Activated T-cell treated with anti-CD3 and anti-CD28 coated beads, Interleukin-2, amount 50 U/mL, for 24 hours (primary cell): ENCODE measurements around the gene SH2D3A.
A peak's percentile ranks its signal among the peaks of the same experiment; 100 is the strongest.

ENCODE experiments used
- DNase-seq: peaks from one replicate; pipeline ENCODE4 v3.0.0-alpha.2; 2020
- H3K27ac Mint-ChIP-seq: 2 replicates; pipeline ENCODE4 v1.8.0; 2020; ENCODE audit warnings: mild to moderate bottlenecking, mixed read lengths
- H3K27me3 Mint-ChIP-seq: 2 replicates; pipeline ENCODE4 v1.8.0; 2020; ENCODE audit warnings: mixed read lengths
- H3K36me3 Mint-ChIP-seq: 2 replicates; pipeline ENCODE4 v1.8.0; 2020; ENCODE audit warnings: low read depth, mixed read lengths
- H3K4me1 Mint-ChIP-seq: 2 replicates; pipeline ENCODE4 v1.8.0; 2020; ENCODE audit warnings: low read depth, mixed read lengths
- H3K4me3 Mint-ChIP-seq: 2 replicates; pipeline ENCODE4 v1.8.0; 2020; ENCODE audit warnings: mild to moderate bottlenecking, moderate library complexity, mixed read lengths
- H3K9me3 Mint-ChIP-seq: 2 replicates; pipeline ENCODE4 v1.8.0; 2020; ENCODE audit warnings: mixed read lengths

SH2D3A gene

DNA sequence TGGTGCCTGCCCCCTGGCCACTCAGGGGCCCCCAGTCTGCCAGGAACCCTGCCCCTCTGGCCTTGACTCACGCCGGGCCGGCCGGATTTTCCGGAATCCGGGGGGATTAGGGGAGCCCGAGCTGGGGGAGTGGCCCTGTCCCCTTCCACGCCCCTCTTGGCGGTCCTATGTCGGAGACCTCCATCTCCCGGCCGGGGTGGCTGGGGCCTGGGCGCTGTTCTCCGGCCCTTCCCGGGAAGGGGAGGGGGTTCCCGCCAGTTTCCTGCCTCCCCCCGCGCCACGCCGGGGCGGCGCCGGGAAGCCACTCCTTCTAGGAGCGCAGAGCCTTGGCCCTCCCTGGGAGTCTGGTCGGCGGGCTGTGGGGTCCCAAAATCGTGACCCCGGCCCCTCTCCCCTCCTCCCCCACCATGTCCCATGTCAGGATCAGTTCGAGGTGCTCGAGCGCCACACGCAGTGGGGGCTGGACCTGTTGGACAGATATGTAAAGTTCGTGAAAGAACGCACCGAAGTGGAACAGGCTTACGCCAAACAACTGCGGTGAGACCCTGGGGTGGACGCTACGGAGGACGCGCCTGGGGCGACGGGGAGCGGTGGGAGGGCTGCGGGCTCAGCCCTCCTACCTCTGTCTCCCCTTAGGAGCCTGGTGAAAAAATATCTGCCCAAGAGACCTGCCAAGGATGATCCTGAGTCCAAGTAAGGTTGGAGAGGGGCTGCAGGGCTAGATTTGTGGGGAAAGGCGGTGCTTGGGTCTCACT lies 26.5 kb downstream of the SH2D3A start:
- H3K36me3 Mint-ChIP-seq: peaks cover 63% of the 10 kb centered on the region
- H3K27me3 Mint-ChIP-seq: no peaks in the 10 kb centered on the region
- H3K27ac Mint-ChIP-seq: peak overlapping the region; percentile 64
- peak; percentile 52 for DNase-seq
- peaks cover 36% of the 10 kb centered on the region for H3K4me1 Mint-ChIP-seq
- no peaks in the 10 kb centered on the region for H3K9me3 Mint-ChIP-seq
- H3K4me3 Mint-ChIP-seq: peak overlapping the region; percentile 87

DNA sequence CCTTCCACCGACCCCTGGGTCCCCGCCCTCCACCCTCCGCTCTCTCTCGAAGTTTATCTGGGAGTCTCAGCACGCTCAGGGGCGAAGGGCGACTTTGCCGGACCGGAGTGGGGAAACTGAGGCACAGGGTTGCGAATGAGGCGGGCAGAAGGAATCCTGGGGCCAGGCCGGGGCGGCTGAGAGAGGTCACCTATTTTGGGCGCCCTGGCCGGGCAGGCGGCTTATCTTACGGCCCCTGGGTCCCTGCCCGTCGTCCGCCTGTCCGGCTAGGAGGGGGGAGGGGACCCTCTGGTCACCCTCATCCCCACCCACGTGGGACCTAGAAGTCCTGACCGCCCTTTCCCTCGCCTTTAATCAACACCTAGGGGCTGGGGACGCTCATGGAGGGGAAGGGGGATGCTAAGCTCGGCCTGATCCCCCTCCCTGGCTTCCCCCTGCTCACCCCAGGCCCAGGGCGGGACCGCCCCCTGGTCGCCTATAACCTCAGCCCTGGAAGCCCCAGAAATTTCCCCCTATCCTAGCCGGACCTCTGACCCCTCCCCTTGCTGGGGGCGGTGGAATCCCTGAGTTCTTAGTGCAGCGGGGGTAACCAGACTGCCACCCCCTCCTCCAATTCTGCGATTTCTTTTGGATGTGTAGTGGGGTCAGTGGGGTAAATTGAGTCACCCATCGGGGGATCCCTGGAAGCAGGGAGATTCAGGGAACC lies 27.2 kb downstream of the SH2D3A start:
- H3K9me3 Mint-ChIP-seq: no peaks in the 10 kb centered on the region
- H3K27ac Mint-ChIP-seq: peak overlapping the region; percentile 63
- no peaks in the 10 kb centered on the region for H3K27me3 Mint-ChIP-seq
- no peak for DNase-seq
- H3K36me3 Mint-ChIP-seq: peaks cover 57% of the 10 kb centered on the region
- H3K4me1 Mint-ChIP-seq: peaks cover 42% of the 10 kb centered on the region
- H3K4me3 Mint-ChIP-seq: peak overlapping the region; percentile 87

DNA sequence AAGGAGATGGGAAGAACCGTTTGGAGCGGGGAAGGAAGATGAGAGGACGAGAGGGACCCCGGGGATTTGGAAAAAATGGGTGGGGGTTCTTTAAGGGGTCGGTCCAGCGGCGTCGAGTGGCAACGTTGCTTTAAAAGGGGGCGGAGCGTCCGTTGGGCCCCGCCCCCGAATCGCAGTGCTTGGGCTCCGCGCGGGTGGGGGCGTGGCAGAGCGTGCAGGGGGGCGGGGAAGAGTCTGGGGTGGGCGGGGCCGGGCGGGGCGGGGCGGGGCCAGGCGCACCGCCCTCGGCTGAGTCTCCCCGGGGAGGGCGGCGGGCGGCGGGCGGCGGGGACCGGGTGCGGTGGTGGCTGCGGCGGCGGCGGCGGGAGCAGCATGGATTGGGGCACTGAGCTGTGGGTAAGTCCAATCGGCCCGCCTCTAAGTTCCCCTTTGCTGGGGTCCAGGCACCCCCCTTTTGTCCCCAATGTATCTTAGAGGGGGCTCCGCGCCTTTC lies 27.8 kb downstream of the SH2D3A start, which contains the start of gene TRIP10:
TRIP10 (plus strand) TSS at position 291 of the 493 bp plus-strand sequence; CDS start at position 373, 82 bp downstream.
- peaks cover 53% of the 10 kb centered on the region for H3K36me3 Mint-ChIP-seq
- H3K27me3 Mint-ChIP-seq: no peaks in the 10 kb centered on the region
- DNase-seq: peak; percentile 92
- H3K4me3 Mint-ChIP-seq: peak within 1 kb of the TSS; percentile 97
- H3K27ac Mint-ChIP-seq: peak within 1 kb of the TSS; percentile 96
- H3K9me3 Mint-ChIP-seq: no peaks in the 10 kb centered on the region
- H3K4me1 Mint-ChIP-seq: peaks cover 42% of the 10 kb centered on the region

GRCh38 chr19:6738787-6739389 lies 28.3 kb downstream of the SH2D3A start:
- peak overlapping the region; percentile 96 for H3K27ac Mint-ChIP-seq
- H3K36me3 Mint-ChIP-seq: peaks cover 53% of the 10 kb centered on the region
- H3K4me3 Mint-ChIP-seq: peak overlapping the region; percentile 97
- DNase-seq: no peak
- H3K27me3 Mint-ChIP-seq: no peaks in the 10 kb centered on the region
- no peaks in the 10 kb centered on the region for H3K9me3 Mint-ChIP-seq
- H3K4me1 Mint-ChIP-seq: peaks cover 42% of the 10 kb centered on the region

GRCh38 chr19:6737873-6738786 lies 29.1 kb downstream of the SH2D3A start:
- DNase-seq: peak; percentile 85
- Mint-ChIP-seq H3K27me3 (no peaks in the 10 kb centered on the region), H3K36me3 (peaks cover 54% of the 10 kb centered on the region), H3K27ac (peak overlapping the region; percentile 96), H3K9me3 (no peaks in the 10 kb centered on the region), H3K4me1 (peaks cover 40% of the 10 kb centered on the region), H3K4me3 (peak overlapping the region; percentile 97)

- Mint-ChIP-seq H3K4me1 (peaks cover 40% of the 10 kb centered on the region), H3K9me3 (no peaks in the 10 kb centered on the region)
These were observed 29.9 kb downstream of the SH2D3A start, which contains the start of gene GPR108 for GRCh38 chr19:6737284-6737872. Gene GPR108, minus strand, starts transcription at chr19:6737580. Its CDS starts 4 bp downstream, at chr19:6737576.

GRCh38 chr19:6736917-6737283 lies 30.3 kb downstream of the SH2D3A start:
- Mint-ChIP-seq H3K36me3 (peaks cover 54% of the 10 kb centered on the region), H3K9me3 (no peaks in the 10 kb centered on the region), H3K27me3 (no peaks in the 10 kb centered on the region), H3K27ac (peak overlapping the region; percentile 98), H3K4me1 (peaks cover 40% of the 10 kb centered on the region), H3K4me3 (peak overlapping the region; percentile 97)
- DNase-seq: no peak

More at GRCh38 chr19:6737284-6737872, 29.9 kb downstream of the SH2D3A start, which contains the start of gene GPR108:
- Mint-ChIP-seq H3K27ac (peak within 1 kb of the TSS; percentile 98), H3K36me3 (peaks cover 54% of the 10 kb centered on the region), H3K4me3 (peak within 1 kb of the TSS; percentile 97), H3K27me3 (no peaks in the 10 kb centered on the region)
- peak; percentile 99 for DNase-seq

GRCh38 chr19:6736169-6736916 lies 30.9 kb downstream of the SH2D3A start:
- Mint-ChIP-seq H3K9me3 (no peaks in the 10 kb centered on the region), H3K4me1 (peaks cover 36% of the 10 kb centered on the region), H3K27me3 (no peaks in the 10 kb centered on the region), H3K36me3 (peaks cover 52% of the 10 kb centered on the region), H3K4me3 (peak overlapping the region; percentile 97), H3K27ac (peak overlapping the region; percentile 98)
- DNase-seq: peak; percentile 83

- H3K27ac Mint-ChIP-seq: peak overlapping the region; percentile 98
- peaks cover 45% of the 10 kb centered on the region for H3K36me3 Mint-ChIP-seq
- peak overlapping the region; percentile 97 for H3K4me3 Mint-ChIP-seq
- H3K9me3 Mint-ChIP-seq: no peaks in the 10 kb centered on the region
- peaks cover 31% of the 10 kb centered on the region for H3K4me1 Mint-ChIP-seq
- DNase-seq: no peak
- no peaks in the 10 kb centered on the region for H3K27me3 Mint-ChIP-seq
These were observed 31.9 kb downstream of the SH2D3A start for GRCh38 chr19:6735181-6735911.

- Mint-ChIP-seq H3K36me3 (peaks cover 50% of the 10 kb centered on the region), H3K27me3 (no peaks in the 10 kb centered on the region), H3K4me3 (no peak overlapping the region), H3K9me3 (no peaks in the 10 kb centered on the region), H3K4me1 (peaks cover 29% of the 10 kb centered on the region), H3K27ac (no peak overlapping the region)
- DNase-seq: no peak
These were observed 33.0 kb downstream of the SH2D3A start for GRCh38 chr19:6734096-6734696.

- Mint-ChIP-seq H3K27me3 (no peaks in the 10 kb centered on the region), H3K36me3 (peaks cover 50% of the 10 kb centered on the region), H3K4me1 (peaks cover 22% of the 10 kb centered on the region), H3K9me3 (no peaks in the 10 kb centered on the region), H3K4me3 (no peak overlapping the region), H3K27ac (no peak overlapping the region)
- no peak for DNase-seq
These were observed 33.7 kb downstream of the SH2D3A start for GRCh38 chr19:6733338-6734095.
